Fibroblast of villous mesenchyme (primary cell): Measurements from ENCODE around the gene TOR1B. TPM values are rescaled to one million over a fixed set of nuclear protein-coding genes. Genes with fewer than 3 reads are reported as not detected.

Experiments
- DNase-seq: peaks from one replicate; pipeline ENCODE4 v3.0.0-alpha.2; 2010; ENCODE audit warnings: low read depth
- H3K4me3 ChIP-seq: 2 replicates; pipeline ENCODE4 v1.5.1; 2011; ENCODE audit warnings: low read depth, mild to moderate bottlenecking, low read length
- CTCF ChIP-seq: IDR thresholded peaks from 2 replicates; pipeline ENCODE4 v1.5.1; 2012; ENCODE audit warnings: low read depth, mild to moderate bottlenecking, low read length; ENCODE audit not compliant: insufficient read depth
- total RNA-seq: library from RNA; depleted of rRNA; stranded (reverse); fragments of >200 nt; gene quantifications from 2 replicates; pipeline ENCODE4 v1.2.3, GENCODE V29; 2012

TOR1B gene
- total RNA-seq, 1 donor, result 33.2 TPM

GRCh38 chr9:129823935-129824601 lies 21.1 kb downstream of the TOR1B start, which contains the start of gene TOR1A:
Gene TOR1A (minus strand): TSS chr9:129824136. CDS start chr9:129824085, 51 bp downstream.
- TF ChIP-seq CTCF, result no peak
- peak within 1 kb of the TSS; percentile 81 for H3K4me3 ChIP-seq
- peak; percentile 96 for DNase-seq

- DNase-seq, result no peak
- TF ChIP-seq CTCF, result no peak
- H3K4me3 ChIP-seq, result no peak overlapping the region
Observed at GRCh38 chr9:129826344-129826743, 23.4 kb downstream of the TOR1B start.

DNA sequence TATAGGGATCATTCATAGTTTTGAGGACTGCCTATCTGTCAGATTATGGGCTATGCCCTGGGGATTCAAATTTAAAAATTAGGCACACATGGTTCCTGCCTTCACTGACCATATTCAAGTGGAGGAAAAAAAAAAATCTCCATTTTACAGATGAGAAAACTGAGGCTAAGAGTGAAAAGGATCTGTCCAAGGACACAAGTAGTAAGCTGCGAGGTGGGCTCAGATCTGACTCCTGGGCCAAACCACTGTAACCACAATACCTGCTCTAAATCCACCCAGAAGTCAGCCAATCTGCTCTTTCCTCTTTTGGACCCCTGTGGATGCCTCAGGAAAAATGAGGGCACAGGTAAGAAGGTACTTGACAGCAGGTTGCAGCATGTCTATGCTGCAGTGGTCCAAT lies 23.8 kb downstream of the TOR1B start:
- no peak for TF ChIP-seq CTCF
- no peak overlapping the region for H3K4me3 ChIP-seq
- no peak for DNase-seq

DNA sequence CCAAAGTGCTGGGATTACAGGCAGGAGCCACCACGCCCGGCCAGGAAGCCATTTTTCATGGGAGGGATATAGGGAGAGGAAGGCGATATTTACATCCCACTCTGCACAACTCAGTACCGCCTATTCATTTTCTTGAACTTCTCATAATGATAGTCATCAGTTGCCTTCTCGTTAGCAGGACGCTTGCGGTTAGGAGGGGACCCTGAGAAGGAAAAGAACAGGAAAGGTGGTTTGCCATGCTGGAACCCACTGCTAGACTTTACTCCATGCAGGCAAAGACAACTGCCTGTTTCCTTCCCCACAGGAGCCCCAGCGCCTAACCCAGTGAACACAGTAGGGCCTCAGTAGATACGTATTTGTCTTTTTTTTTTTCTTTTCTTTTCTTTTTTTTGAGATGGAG lies 25.1 kb downstream of the TOR1B start:
- no peak for TF ChIP-seq CTCF
- no peak overlapping the region for H3K4me3 ChIP-seq
- no peak for DNase-seq

DNA sequence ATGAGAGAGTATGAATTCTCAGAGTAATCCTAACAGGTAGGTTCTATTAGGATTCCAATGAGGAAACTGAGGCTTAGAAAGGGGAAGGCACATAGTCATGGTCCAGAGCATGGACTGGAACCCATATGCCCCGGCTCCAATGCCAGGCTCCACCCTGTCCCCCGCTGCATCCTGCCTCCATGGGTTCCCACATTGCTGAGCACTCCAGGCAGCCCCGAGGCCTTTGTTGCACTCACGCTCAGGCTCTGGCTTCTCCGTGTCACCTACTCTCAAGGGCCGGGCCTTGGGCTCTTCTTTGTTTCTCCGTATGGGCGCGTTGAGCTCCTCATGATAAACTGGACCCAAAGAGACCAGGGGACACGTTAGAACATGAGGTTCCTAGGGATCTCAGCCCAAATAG lies 26.0 kb downstream of the TOR1B start:
- DNase-seq, result no peak
- TF ChIP-seq CTCF, result no peak
- H3K4me3 ChIP-seq, result no peak overlapping the region

DNA sequence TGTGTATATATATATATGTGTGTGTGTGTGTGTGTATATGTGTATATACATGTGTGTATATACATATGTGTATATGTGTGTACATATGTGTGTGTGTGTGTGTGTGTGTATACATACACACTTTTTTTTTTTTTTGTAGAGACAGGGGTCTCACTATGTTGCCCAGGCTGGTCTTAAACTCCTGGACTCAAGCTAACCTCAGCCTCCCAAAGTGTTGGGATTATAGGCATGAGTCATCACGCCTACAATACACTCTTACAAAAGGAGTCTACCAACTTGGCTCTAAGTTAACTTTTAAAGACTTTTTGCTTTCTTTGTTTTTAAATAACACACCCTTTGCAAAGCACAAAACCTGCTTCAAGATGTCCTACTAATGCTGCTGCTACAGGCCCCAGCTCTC lies 30.0 kb downstream of the TOR1B start:
- no peak overlapping the region for H3K4me3 ChIP-seq
- no peak for DNase-seq
- TF ChIP-seq CTCF, result no peak

- TF ChIP-seq CTCF, result no peak
Observed at GRCh38 chr9:129834489-129835127, 31.6 kb downstream of the TOR1B start.

More at GRCh38 chr9:129834489-129835127, 31.6 kb downstream of the TOR1B start:
- no peak for DNase-seq
- H3K4me3 ChIP-seq, result peak overlapping the region; percentile 94
